Thyroid gland (tissue), 4 donors: Measurements from ENCODE around the gene BATF. TPM values are rescaled to one million over a fixed set of nuclear protein-coding genes. Genes with fewer than 3 reads are reported as not detected.
A peak's percentile ranks its signal among the peaks of the same experiment; 100 is the strongest.

Source experiments
- DNase-seq, 2 donors: peaks; one replicate each; pipeline ENCODE4 v3.0.0-alpha.2; 2019
- H3K27ac ChIP-seq, 3 donors: fragments of 200-600 bp; sonication (generic); 1 replicate in 2 of 3; 2 replicates in 1 of 3; pipeline ENCODE4 v1.5.1; 2016 to 2019; ENCODE audit warnings: mild to moderate bottlenecking in 1 of 3, moderate library complexity in 1 of 3
- H3K27me3 ChIP-seq: fragments of 200-600 bp; sonication (generic); one replicate; pipeline ENCODE4 v1.5.1; 2019
- H3K36me3 ChIP-seq, 2 donors: fragments of 200-600 bp; sonication (generic); one replicate each; pipeline ENCODE4 v1.5.1; 2016 to 2019
- H3K4me1 ChIP-seq, 2 donors: fragments of 200-600 bp; sonication (generic); one replicate each; pipeline ENCODE4 v1.5.1; 2017 to 2019
- H3K4me3 ChIP-seq, 3 donors: fragments of 200-600 bp; sonication (generic); replicated peaks in 1 of 3; 1 replicate in 2 of 3; 2 replicates in 1 of 3; pipeline ENCODE4 v1.5.1; 2016; ENCODE audit warnings: mild to moderate bottlenecking in 1 of 3
- H3K9me3 ChIP-seq: fragments of 200-600 bp; sonication (generic); one replicate; pipeline ENCODE4 v1.5.1; 2017
- CTCF ChIP-seq, 6 experiments: fragments of 200-600 bp in 3 of 6; fragments of 450-650 bp in 3 of 6; sonication (generic) in 3 of 6; IDR thresholded peaks; one replicate each; pipeline ENCODE4 v1.5.1; 2016 to 2019; ENCODE audit warnings: antibody characterized with exemption in 6 of 6, mild to moderate bottlenecking in 2 of 6, inconsistent platforms in 1 of 6, moderate library complexity in 1 of 6
- POLR2A ChIP-seq, 2 donors: fragments of 450-650 bp; IDR thresholded peaks; one replicate each; pipeline ENCODE4 v1.6.1; 2017; ENCODE audit warnings: antibody characterized with exemption in 2 of 2, mild to moderate bottlenecking in 2 of 2, moderate library complexity in 1 of 2
- WGBS, 2 donors: methylation state at CpG; one replicate each; pipeline ENCODE4 v1.1.5; 2017; 5-methylcytosine and 5-hydroxymethylcytosine counted together
- intact Hi-C: fragments of 100-400 bp; cut with DNase I; formaldehyde crosslinking; loops from one replicate; pipeline ENCODE4 v1.15.1; 2023
- total RNA-seq, 4 donors: library from RNA; depleted of rRNA; stranded (reverse); fragments of >200 nt; gene quantifications; one replicate each; pipeline ENCODE4 v1.2.3, GENCODE V29; 2016

The BATF gene
- total RNA-seq, 4 donors from 2014 or later = 1.6 to 6.6 (median 4.9) TPM; not detected in 1

- no peak for TF ChIP-seq POLR2A (IDR thresholded peaks at IDR 0.05)
- no peak for TF ChIP-seq CTCF (IDR thresholded peaks at IDR 0.05)
- Histone ChIP-seq H3K4me3 (no peak overlapping the region), H3K27ac (no peak overlapping the region), H3K27me3 (no peaks in the 10 kb centered on the region), H3K36me3 (no peaks in the 10 kb centered on the region), H3K9me3 (no peaks in the 10 kb centered on the region), H3K4me1 (peaks cover 4 to 14% of the 10 kb centered on the region in 2 donors)
- 92 to 94% methylated on average over 5 of the region's 5 CpGs for WGBS, 2 donors
- DNase-seq = no peak
- intact Hi-C loops = loop anchor here (10.0 kb wide), 1 partner anchor 64 kb away; no protein-coding TSS in a partner anchor
These were observed 36.2 kb downstream of the BATF start for GRCh38 chr14:75558440-75558839.

- Histone ChIP-seq H3K4me3 (no peak overlapping the region), H3K36me3 (no peaks in the 10 kb centered on the region), H3K27ac (no peak overlapping the region), H3K4me1 (peaks cover 4 to 14% of the 10 kb centered on the region in 2 donors), H3K9me3 (no peaks in the 10 kb centered on the region), H3K27me3 (no peaks in the 10 kb centered on the region)
- no peak for DNase-seq
- WGBS, 2 donors = 84 to 85% methylated on average over 6 of the region's 6 CpGs
- intact Hi-C loops = loop anchor here (10.0 kb wide), 1 partner anchor 64 kb away; no protein-coding TSS in a partner anchor
- no peak for TF ChIP-seq POLR2A (IDR thresholded peaks at IDR 0.05)
- TF ChIP-seq CTCF (IDR thresholded peaks at IDR 0.05) = no peak
These were observed 36.8 kb downstream of the BATF start for GRCh38 chr14:75559045-75559444.

GRCh38 chr14:75559451-75560222 is 37.4 kb downstream of the BATF start:
- peak; percentile 72 for DNase-seq
- Histone ChIP-seq H3K27me3 (no peaks in the 10 kb centered on the region), H3K4me3 (no peak overlapping the region), H3K27ac (no peak overlapping the region), H3K4me1 (peaks cover 4 to 14% of the 10 kb centered on the region in 2 donors), H3K36me3 (no peaks in the 10 kb centered on the region), H3K9me3 (no peaks in the 10 kb centered on the region)
- 92 to 95% methylated on average over 6 of the region's 6 CpGs for WGBS, 2 donors
- TF ChIP-seq POLR2A (IDR thresholded peaks at IDR 0.05) (no peak), CTCF (IDR thresholded peaks at IDR 0.05) (no peak)
- intact Hi-C loops = loop anchor here (5.0 to 10.0 kb wide), 3 partner anchors 45 to 252 kb away; no protein-coding TSS in a partner anchor

GRCh38 chr14:75561013-75561432 is 38.8 kb downstream of the BATF start:
- H3K27ac ChIP-seq = no peak overlapping the region
- H3K4me3 ChIP-seq = no peak overlapping the region
- 1 to 3% methylated on average over 6 of the region's 6 CpGs for WGBS, 2 donors
- TF ChIP-seq POLR2A (IDR thresholded peaks at IDR 0.05) = no peak
- peak; percentile 42 to 95 (median 88) for TF ChIP-seq CTCF (IDR thresholded peaks at IDR 0.05)
- intact Hi-C loops = loop anchor here (5.0 to 10.0 kb wide), 2 partner anchors 46 to 254 kb away; no protein-coding TSS in a partner anchor
- no peaks in the 10 kb centered on the region for H3K9me3 ChIP-seq
- peaks cover 4 to 14% of the 10 kb centered on the region in 2 donors for H3K4me1 ChIP-seq
- DNase-seq = peak; percentile 93 to 95
- H3K27me3 ChIP-seq = no peaks in the 10 kb centered on the region
- no peaks in the 10 kb centered on the region for H3K36me3 ChIP-seq

- Histone ChIP-seq H3K9me3 (no peaks in the 10 kb centered on the region), H3K4me1 (peaks cover 4 to 14% of the 10 kb centered on the region in 2 donors), H3K36me3 (no peaks in the 10 kb centered on the region), H3K4me3 (no peak overlapping the region), H3K27me3 (no peaks in the 10 kb centered on the region), H3K27ac (no peak overlapping the region)
- no peak for TF ChIP-seq CTCF (IDR thresholded peaks at IDR 0.05)
- no peak for TF ChIP-seq POLR2A (IDR thresholded peaks at IDR 0.05)
- DNase-seq = no peak
- intact Hi-C loops = loop anchor here (5.0 to 10.0 kb wide), 2 partner anchors 47 to 255 kb away; no protein-coding TSS in a partner anchor
- 44 to 49% methylated on average over 6 to 7 of the region's 7 CpGs for WGBS, 2 donors
These were observed 39.8 kb downstream of the BATF start for GRCh38 chr14:75562089-75562488.
